Hepatocyte (in vitro differentiated cells): Measurements from ENCODE around the gene PGK1. TPM values are rescaled to one million over a fixed set of nuclear protein-coding genes. Genes with fewer than 3 reads are reported as not detected.
A peak's percentile ranks its signal among the peaks of the same experiment; 100 is the strongest.

ENCODE experiments used
- DNase-seq: peaks from one replicate; pipeline ENCODE4 v3.0.0-alpha.2; 2016; ENCODE audit warnings: low spot score
- H2AFZ ChIP-seq: fragments of 200-600 bp; sonication (generic); 2 replicates; pipeline ENCODE4 v1.6.0; 2016; ENCODE audit warnings: antibody characterized with exemption, mild to moderate bottlenecking
- H3K27ac ChIP-seq: fragments of 200-600 bp; sonication (generic); 2 replicates; pipeline ENCODE4 v1.5.1; 2016; ENCODE audit warnings: mild to moderate bottlenecking
- H3K27me3 ChIP-seq: fragments of 200-600 bp; sonication (generic); 2 replicates; pipeline ENCODE4 v1.6.1; 2016
- H3K36me3 ChIP-seq: fragments of 200-600 bp; sonication (generic); replicated peaks from 2 replicates; pipeline ENCODE4 v1.5.1; 2016; ENCODE audit warnings: low read depth; ENCODE audit not compliant: insufficient read depth
- H3K4me1 ChIP-seq: fragments of 200-600 bp; sonication (generic); 2 replicates; pipeline ENCODE4 v1.5.1; 2016; ENCODE audit warnings: mild to moderate bottlenecking, moderate library complexity; ENCODE audit not compliant: insufficient read depth
- H3K4me2 ChIP-seq: fragments of 200-600 bp; sonication (generic); 2 replicates; pipeline ENCODE4 v1.6.0; 2016
- H3K4me3 ChIP-seq: fragments of 200-600 bp; sonication (generic); 2 replicates; pipeline ENCODE4 v1.5.1; 2016; ENCODE audit warnings: mild to moderate bottlenecking
- H3K79me2 ChIP-seq: fragments of 200-600 bp; sonication (generic); 2 replicates; pipeline ENCODE4 v1.6.0; 2017; ENCODE audit warnings: mild to moderate bottlenecking
- H3K9me2 ChIP-seq: fragments of 200-600 bp; sonication (generic); replicated peaks from 2 replicates; pipeline ENCODE4 v1.6.0; 2017; ENCODE audit warnings: mild to moderate bottlenecking; ENCODE audit not compliant: insufficient read depth
- H3K9me3 ChIP-seq: fragments of 200-600 bp; sonication (generic); 2 replicates; pipeline ENCODE4 v1.5.1; 2016; ENCODE audit warnings: low read depth, mild to moderate bottlenecking
- H4K20me1 ChIP-seq: fragments of 200-600 bp; sonication (generic); 2 replicates; pipeline ENCODE4 v1.6.0; 2016; ENCODE audit warnings: mild to moderate bottlenecking; ENCODE audit not compliant: insufficient read depth, poor library complexity, severe bottlenecking
- EZH2 ChIP-seq: fragments of 200-600 bp; sonication (generic); IDR thresholded peaks from 2 replicates; pipeline ENCODE4 v1.6.1; 2016; ENCODE audit warnings: antibody characterized with exemption, mild to moderate bottlenecking, borderline replicate concordance
- EZH2phosphoT487 ChIP-seq: fragments of 200-600 bp; sonication (generic); IDR thresholded peaks from one replicate; pipeline ENCODE4 v1.6.1; 2018; ENCODE audit warnings: antibody characterized with exemption, mild to moderate bottlenecking, low read depth, moderate library complexity; ENCODE audit not compliant: unreplicated experiment, severe bottlenecking
- WGBS: methylation state at CpG from one replicate; pipeline ENCODE4 v1.1.6; 2016; ENCODE audit warnings: low lambda C conversion rate; ENCODE audit errors: missing lambda C conversion rate; 5-methylcytosine and 5-hydroxymethylcytosine counted together
- polyA plus RNA-seq: library from polyadenylated mRNA; unstranded; fragments of >200 nt; fragmentation: Nextera tagmentation; extraction: Ambion mirVana; gene quantifications from 2 replicates; pipeline ENCODE4 v1.2.1, GENCODE V29; 2016
- total RNA-seq: library from RNA; depleted of rRNA; stranded (reverse); fragments of >200 nt; gene quantifications from 2 replicates; pipeline ENCODE4 v1.2.3, GENCODE V29; 2014
- TF ChIP-seq, protein P1 (sequence below): fragments of 200-600 bp; sonication (generic); IDR thresholded peaks from 2 replicates; pipeline ENCODE4 v1.5.1; 2016; ENCODE audit warnings: antibody characterized with exemption, mild to moderate bottlenecking; ENCODE audit not compliant: poor library complexity

The PGK1 gene
- total and polyA plus RNA-seq, 2 experiments from 2014 or later = 255 to 283 TPM

GRCh38 chrX:78118628-78119027 is 14.6 kb downstream of the PGK1 start:
- H3K27ac ChIP-seq = no peak overlapping the region
- TF ChIP-seq EZH2 (no peak), EZH2phosphoT487 (no peak)
- TF ChIP-seq, protein P1, sequence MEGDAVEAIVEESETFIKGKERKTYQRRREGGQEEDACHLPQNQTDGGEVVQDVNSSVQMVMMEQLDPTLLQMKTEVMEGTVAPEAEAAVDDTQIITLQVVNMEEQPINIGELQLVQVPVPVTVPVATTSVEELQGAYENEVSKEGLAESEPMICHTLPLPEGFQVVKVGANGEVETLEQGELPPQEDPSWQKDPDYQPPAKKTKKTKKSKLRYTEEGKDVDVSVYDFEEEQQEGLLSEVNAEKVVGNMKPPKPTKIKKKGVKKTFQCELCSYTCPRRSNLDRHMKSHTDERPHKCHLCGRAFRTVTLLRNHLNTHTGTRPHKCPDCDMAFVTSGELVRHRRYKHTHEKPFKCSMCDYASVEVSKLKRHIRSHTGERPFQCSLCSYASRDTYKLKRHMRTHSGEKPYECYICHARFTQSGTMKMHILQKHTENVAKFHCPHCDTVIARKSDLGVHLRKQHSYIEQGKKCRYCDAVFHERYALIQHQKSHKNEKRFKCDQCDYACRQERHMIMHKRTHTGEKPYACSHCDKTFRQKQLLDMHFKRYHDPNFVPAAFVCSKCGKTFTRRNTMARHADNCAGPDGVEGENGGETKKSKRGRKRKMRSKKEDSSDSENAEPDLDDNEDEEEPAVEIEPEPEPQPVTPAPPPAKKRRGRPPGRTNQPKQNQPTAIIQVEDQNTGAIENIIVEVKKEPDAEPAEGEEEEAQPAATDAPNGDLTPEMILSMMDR = no peak
- H4K20me1 ChIP-seq = peaks cover 9% of the 10 kb centered on the region
- H3K9me3 ChIP-seq = no peaks in the 10 kb centered on the region
- WGBS = 84% methylated on average over 1 of the region's 1 CpG
- no peak overlapping the region for H3K4me2 ChIP-seq
- no peaks in the 10 kb centered on the region for H3K36me3 ChIP-seq
- DNase-seq = no peak
- H3K4me3 ChIP-seq = no peak overlapping the region
- H3K79me2 ChIP-seq = peaks cover 19% of the 10 kb centered on the region
- H3K4me1 ChIP-seq = no peaks in the 10 kb centered on the region
- no peaks in the 10 kb centered on the region for H3K9me2 ChIP-seq
- no peaks in the 10 kb centered on the region for H3K27me3 ChIP-seq
- H2AFZ ChIP-seq = no peak overlapping the region

DNA sequence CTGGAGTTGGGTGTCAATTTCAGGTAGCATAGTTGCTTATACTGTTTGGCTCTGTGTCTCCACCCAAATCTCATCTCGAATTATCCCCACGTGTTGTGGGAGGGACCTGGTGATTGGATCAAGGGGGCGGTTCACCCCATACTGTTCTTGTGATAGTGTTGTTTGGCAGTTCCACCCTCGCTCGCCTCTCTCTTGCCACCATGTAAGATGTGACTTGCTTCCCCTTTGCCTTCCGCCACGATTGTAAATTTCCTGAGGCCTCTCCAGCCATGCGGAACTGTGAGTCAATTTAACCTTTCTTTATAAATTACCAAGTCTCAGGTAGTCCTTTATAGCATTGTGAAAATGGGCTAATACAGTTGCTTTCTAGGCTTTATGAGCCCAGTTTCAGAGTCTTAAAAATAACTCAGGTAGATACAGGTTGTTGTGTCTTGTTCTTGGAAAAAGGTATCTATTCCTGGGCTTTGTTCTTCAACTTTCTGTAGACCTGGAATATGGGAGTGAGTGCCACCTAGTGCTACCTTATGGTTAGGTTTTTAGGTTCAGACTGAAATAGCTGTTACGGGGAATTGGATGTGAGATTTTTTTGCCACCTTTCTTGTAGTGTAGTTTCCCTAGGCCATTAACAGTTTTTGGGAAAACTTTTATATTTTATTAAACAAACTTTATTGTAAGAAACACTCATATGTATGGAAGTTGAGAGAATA is 15.6 kb downstream of the PGK1 start:
- Histone ChIP-seq H3K36me3 (no peaks in the 10 kb centered on the region), H3K4me1 (no peaks in the 10 kb centered on the region), H3K4me3 (no peak overlapping the region), H3K27me3 (no peaks in the 10 kb centered on the region), H4K20me1 (peaks cover 12% of the 10 kb centered on the region), H3K9me2 (no peaks in the 10 kb centered on the region), H3K79me2 (peaks cover 16% of the 10 kb centered on the region), H3K27ac (no peak overlapping the region), H3K4me2 (no peak overlapping the region), H3K9me3 (no peaks in the 10 kb centered on the region), H2AFZ (no peak overlapping the region)
- no peak for TF ChIP-seq EZH2phosphoT487
- TF ChIP-seq, protein P1 = peak; percentile 24
- TF ChIP-seq EZH2 = no peak
- WGBS = 81% methylated on average over 9 of the region's 9 CpGs
- no peak for DNase-seq

GRCh38 chrX:78123190-78123589 is 19.1 kb downstream of the PGK1 start:
- H4K20me1 ChIP-seq = peaks cover 10% of the 10 kb centered on the region
- H3K79me2 ChIP-seq = peaks cover 8% of the 10 kb centered on the region

More at GRCh38 chrX:78123190-78123589, 19.1 kb downstream of the PGK1 start:
- Histone ChIP-seq H3K27me3 (no peaks in the 10 kb centered on the region), H2AFZ (no peak overlapping the region), H3K27ac (no peak overlapping the region), H3K9me3 (no peaks in the 10 kb centered on the region), H3K4me3 (no peak overlapping the region), H3K36me3 (no peaks in the 10 kb centered on the region), H3K4me1 (no peaks in the 10 kb centered on the region), H3K4me2 (no peak overlapping the region), H3K9me2 (no peaks in the 10 kb centered on the region)
- TF ChIP-seq, protein P1 = no peak
- TF ChIP-seq EZH2 (no peak), EZH2phosphoT487 (no peak)
- DNase-seq = no peak
